ENCODE data around the gene BBS10.
"Not testable (repeated sequence)": the region's sequence is repeated elsewhere in the genome, so short reads cannot be mapped to it uniquely, and the experiment has no call there.

The BBS10 gene

GRCh38 chr12:76329606-76330005 is 18.6 kb downstream of the BBS10 start:
- DNase-seq (ENCODE audit: low read depth) = no peak

GRCh38 chr12:76329159-76329558 is 19.1 kb downstream of the BBS10 start:
- no peak for DNase-seq (ENCODE audit: low read depth)

- not testable (repeated sequence) for DNase-seq (ENCODE audit: low read depth)
These were observed 28.5 kb downstream of the BBS10 start for GRCh38 chr12:76319595-76320319.

GRCh38 chr12:76318773-76319594 is 29.2 kb downstream of the BBS10 start:
- no peak for DNase-seq (ENCODE audit: low read depth)

GRCh38 chr12:76317976-76318375 is 30.2 kb downstream of the BBS10 start:
- DNase-seq (ENCODE audit: low read depth) = no peak

GRCh38 chr12:76316468-76316867 is 31.7 kb downstream of the BBS10 start:
- no peak for DNase-seq (ENCODE audit: low read depth)

- no peak for DNase-seq (ENCODE audit: low read depth)
These were observed 34.9 kb downstream of the BBS10 start for GRCh38 chr12:76313299-76313698.

- no peak for DNase-seq (ENCODE audit: low read depth)
These were observed 35.9 kb downstream of the BBS10 start for GRCh38 chr12:76312315-76312714.

GRCh38 chr12:76311796-76312195 is 36.4 kb downstream of the BBS10 start:
- DNase-seq (ENCODE audit: low read depth) = no peak

GRCh38 chr12:76310110-76310509 is 38.1 kb downstream of the BBS10 start:
- DNase-seq (ENCODE audit: low read depth) = no peak

- no peak for DNase-seq (ENCODE audit: low read depth)
These were observed 39.3 kb downstream of the BBS10 start for GRCh38 chr12:76308866-76309265.

GRCh38 chr12:76307083-76307482 is 41.1 kb downstream of the BBS10 start:
- DNase-seq (ENCODE audit: low read depth) = no peak

GRCh38 chr12:76303989-76304460 is 44.2 kb downstream of the BBS10 start:
- DNase-seq (ENCODE audit: low read depth) = no peak

GRCh38 chr12:76303365-76303764 is 44.9 kb downstream of the BBS10 start:
- DNase-seq (ENCODE audit: low read depth) = no peak

GRCh38 chr12:76300297-76300665 is 47.9 kb downstream of the BBS10 start:
- DNase-seq (ENCODE audit: low read depth) = no peak

GRCh38 chr12:76299536-76300296 is 48.5 kb downstream of the BBS10 start:
- DNase-seq (ENCODE audit: low read depth) = no peak
